ENCODE data around the gene IFT20. TPM values are rescaled to one million over a fixed set of nuclear protein-coding genes. Genes with fewer than 3 reads are reported as not detected.

Gene IFT20
- total and polyA plus RNA-seq, 2 of the 13 experiments (the other 11 are each of a cell fraction or from before 2014, with no cell fraction given), result 28.0 to 37.8 TPM

- TF ChIP-seq ZNF670 (CRISPR knock-in tag; IDR thresholded peaks at IDR 0.05; ENCODE audit: borderline replicate concordance), result peak; percentile 49; the same call in 1 of the 2 replicates
- no peak for TF ChIP-seq ZNF841 (CRISPR knock-in tag; IDR thresholded peaks at IDR 0.05; ENCODE audit: borderline replicate concordance)
- no peak for TF ChIP-seq TERF1 (CRISPR knock-in tag; IDR thresholded peaks at IDR 0.05)
- 0 out of 2 replicates have a peak, but pooled peaks have one; percentile 3 for TF ChIP-seq ZSCAN22 (CRISPR knock-in tag; IDR thresholded peaks at IDR 0.05)
- no peak for TF ChIP-seq RFX1 (IDR thresholded peaks at IDR 0.05)
- TF ChIP-seq KDM5A (IDR thresholded peaks at IDR 0.05; ENCODE audit: borderline replicate concordance, low read length), result peak; percentile 19; the same call in 1 of the 2 replicates
- TF ChIP-seq AGO2 (optimal IDR thresholded peaks at IDR 0.05; ENCODE audit: low read depth, low read length), result no peak
- TF ChIP-seq SETDB1 (CRISPR knock-in tag; IDR thresholded peaks at IDR 0.05; ENCODE audit: borderline replicate concordance), result no peak
- TF ChIP-seq FIP1L1 (IDR thresholded peaks at IDR 0.05; ENCODE audit: borderline replicate concordance, insufficient read depth, low read depth, low read length), result no peak
- no peak for TF ChIP-seq CENPX (CRISPR knock-in tag; IDR thresholded peaks at IDR 0.05)
- TF ChIP-seq KDM1A (CRISPR knock-in tag; IDR thresholded peaks at IDR 0.05), result no peak
- no peak for TF ChIP-seq REPIN1 (CRISPR knock-in tag; IDR thresholded peaks at IDR 0.05; ENCODE audit: borderline replicate concordance, low read depth)
- TF ChIP-seq FOXJ3 (CRISPR knock-in tag; IDR thresholded peaks at IDR 0.05; ENCODE audit: borderline replicate concordance), result no peak
- TF ChIP-seq PAXIP1 (CRISPR knock-in tag; conservative IDR thresholded peaks at IDR 0.05), result no peak
- TF ChIP-seq NBN (conservative IDR thresholded peaks at IDR 0.05), result no peak
- TF ChIP-seq ZNF205 (CRISPR knock-in tag; IDR thresholded peaks at IDR 0.05), result no peak
- TF ChIP-seq STAG1 (CRISPR knock-in tag; IDR thresholded peaks at IDR 0.05), result no peak
- no peak for TF ChIP-seq U2AF2 (IDR thresholded peaks at IDR 0.05; ENCODE audit: low read depth, low read length)
- peak; percentile 6; the same call in 1 of the 2 replicates for TF ChIP-seq ZBTB42 (CRISPR knock-in tag; IDR thresholded peaks at IDR 0.05)
Measured at GRCh38 chr17:28319598-28319935, 15.7 kb downstream of the IFT20 start (continued).

Data from HepG2 (cell line).